Activated T-cell treated with anti-CD3 and anti-CD28 coated beads, Interleukin-2, amount 50 U/mL, for 48 hours (primary cell): Measurements from ENCODE around the gene BBX.

Experiments used
- DNase-seq, 2 experiments: peaks; one replicate each; pipeline ENCODE4 v3.0.0-alpha.2; 2020

Gene BBX

DNA sequence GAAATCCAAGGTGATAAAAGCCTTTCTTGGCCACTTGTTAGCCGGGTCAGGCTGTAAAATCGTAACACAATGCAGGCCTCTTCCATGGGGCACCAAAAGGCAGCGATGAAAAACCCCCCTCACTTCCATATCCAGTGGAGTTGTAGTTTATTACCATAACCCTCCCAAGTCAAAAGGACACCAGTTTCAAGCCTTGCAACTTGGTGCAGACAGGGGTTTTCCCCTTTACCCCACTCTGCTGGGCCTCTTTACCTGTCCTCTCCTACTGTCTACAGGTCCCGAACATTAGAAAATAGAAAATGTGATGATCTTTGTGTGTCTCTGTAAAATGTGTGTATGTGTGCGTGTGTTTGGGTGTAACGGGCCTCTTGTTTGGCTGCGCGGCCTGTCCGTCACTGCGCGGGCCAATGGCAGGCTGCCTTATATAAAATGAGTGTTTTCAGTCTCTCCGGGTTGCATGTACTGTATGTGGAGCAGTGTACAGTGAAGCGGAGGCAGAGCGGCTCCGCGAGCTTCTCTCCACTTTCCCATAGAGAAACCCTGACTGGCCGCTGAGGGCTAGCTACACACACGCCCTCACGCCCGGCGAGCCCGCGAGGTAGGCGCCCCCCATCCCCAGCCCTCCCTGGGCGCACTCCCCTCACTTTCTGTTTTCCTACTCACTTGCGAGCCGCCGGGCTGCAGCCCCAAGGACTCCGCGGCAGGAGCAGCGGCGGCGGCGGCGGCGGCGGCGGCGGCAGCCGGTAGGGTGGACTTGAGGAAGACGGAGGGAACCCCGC lies at the start of gene BBX:
BBX (plus strand) TSS at position 453 of the 779 bp plus-strand sequence. CDS start 187,499 bp downstream, outside the sequence.
- peak; percentile 98 to 99 for DNase-seq

DNA sequence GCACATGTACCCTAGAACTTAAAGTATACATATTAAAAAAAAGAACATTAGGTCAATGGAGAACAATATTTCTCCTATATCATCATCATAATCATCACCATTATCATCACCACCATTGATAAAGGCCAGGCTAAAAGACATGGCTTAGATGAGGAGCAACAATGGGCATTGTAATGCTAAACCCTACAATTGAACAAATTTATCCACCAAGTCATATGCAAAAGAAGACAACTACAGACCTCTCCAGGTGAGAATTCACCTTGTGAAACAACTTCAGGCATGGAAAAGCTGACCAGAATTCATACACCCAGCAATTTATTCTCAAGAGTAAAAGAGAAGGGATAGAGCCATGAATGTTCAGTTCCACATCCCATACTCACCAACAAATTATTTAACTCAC lies 46.3 kb upstream of the BBX start:
- DNase-seq, result no peak

DNA sequence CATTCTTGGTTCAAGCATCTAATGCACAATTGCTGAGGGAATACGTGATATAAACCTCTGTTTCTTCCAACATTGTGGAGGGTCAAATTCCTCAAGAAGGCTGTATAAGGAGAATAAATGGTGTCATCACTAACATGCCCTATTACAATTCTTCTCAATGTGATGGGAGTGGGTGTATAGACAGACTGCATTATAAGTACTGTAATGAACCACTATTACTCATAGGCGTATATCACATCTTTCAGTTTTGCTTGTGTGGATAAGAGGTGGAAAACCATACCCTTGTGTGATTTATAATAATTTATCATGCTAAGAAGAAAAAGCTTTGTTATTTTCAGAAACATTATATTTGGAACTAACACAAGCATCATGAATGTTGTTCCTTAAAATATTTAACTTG lies 35.3 kb upstream of the BBX start:
- no peak for DNase-seq

DNA sequence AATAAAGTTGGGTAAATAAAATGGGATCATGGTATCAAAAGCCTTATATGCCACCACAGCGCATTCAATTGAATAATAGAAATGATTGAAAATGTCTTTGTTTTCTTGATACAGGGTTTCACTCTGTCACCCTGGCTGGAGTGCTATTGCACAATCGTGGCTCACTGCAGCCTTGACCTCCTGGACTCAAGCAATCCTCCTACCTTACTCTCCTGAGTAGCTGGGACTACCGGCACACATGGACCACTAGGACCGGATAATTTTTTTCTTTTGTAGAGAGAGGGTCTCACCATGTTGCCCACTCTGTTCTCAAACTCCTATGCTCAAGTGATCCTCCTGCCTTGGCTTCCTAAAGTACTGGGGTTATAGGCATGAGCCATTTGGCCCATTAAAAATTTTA lies 33.8 kb upstream of the BBX start:
- no peak for DNase-seq

DNA sequence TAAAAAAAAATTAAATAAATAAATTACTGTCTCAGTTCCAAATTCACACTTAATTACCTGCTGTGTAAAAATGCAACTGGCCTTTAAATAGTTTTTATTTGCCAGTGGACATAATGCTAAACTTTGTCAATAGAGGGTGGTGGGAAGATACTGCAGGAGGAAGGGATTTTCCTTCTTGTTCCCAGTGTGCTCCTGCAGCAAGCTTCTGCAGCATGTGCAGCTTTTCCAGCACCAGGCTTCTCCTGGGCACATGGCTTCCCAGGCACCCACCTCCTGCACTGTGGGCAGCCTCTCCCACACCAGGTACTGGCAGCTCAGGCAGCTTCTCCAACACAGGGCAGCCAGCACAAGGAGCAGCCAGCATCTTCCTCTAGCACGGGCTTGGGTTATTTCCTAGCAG lies 29.6 kb upstream of the BBX start:
- no peak for DNase-seq

DNA sequence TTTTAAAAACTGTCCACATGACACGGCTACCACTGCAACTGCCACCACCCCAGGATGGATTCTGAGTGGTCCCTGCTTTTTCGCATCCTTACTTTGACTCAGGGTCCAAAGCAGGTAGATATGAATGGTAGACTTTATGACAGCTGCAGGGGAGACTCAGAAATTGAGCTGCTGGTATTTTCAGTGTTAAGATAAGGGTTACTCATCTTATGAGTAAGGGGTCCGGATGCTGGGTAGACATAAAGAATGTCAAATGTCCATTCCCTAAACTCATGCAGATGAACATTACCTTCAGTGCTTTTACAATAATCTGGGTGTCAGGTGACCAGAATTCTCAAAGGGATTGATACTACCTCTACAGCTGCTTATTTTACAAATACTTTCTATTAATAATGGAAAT lies 25.9 kb upstream of the BBX start:
- DNase-seq, result no peak

DNA sequence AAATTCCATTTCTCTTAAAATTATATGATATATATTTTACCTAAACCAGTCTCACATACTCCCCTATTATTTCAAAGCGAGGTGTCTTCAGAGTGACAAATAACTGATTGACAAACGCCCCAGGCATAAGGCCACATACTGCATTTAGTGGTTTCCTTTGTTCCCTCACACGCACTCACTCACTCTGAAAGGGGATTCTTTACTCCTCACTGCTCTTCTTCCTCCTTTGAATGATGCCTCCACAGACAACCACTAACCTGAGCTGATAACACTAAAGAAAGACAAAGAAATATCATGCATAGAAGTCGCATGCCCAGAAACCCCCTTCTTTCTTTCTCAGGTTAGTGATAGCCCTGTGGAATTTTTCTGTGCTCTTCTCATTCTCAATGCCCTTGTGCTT lies 24.1 kb upstream of the BBX start:
- DNase-seq, result no peak

DNA sequence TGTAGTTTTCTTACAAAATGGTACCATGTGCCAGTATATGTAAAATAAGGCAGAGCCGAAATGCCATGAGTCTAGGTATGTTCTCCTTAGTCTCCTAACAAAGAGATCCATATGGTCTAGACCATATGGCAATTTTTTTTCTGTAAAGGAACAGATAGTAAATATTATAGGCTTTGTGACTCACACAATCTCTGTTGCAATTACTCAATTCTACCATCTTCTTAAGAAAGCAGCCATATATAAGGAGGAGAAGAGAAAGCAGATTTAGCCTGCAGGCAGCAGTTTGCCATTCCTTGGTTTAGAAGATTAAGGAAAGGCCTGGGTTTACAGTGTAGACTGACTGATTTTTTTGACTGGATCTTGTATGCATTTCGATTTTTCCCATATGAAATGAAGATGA lies 16.3 kb upstream of the BBX start:
- no peak for DNase-seq

DNA sequence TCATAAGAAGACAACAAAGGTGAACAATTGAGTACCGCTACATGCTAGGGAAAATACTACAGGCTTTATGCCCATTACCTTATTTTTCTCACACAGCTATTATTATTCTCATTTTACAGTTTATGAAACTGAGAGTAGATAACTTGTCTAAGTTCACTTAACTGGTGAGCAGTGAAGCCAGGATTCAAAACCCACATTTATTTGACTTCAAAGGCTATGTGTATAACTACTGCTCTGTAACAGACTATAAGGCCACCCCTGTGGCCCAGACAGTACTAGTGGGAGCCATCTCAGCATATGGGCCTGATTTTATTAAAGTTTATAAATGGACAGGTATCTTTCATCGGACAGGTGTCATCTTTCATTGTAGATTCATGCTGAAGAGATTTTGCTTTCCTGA lies 14.4 kb upstream of the BBX start:
- DNase-seq, result no peak

DNA sequence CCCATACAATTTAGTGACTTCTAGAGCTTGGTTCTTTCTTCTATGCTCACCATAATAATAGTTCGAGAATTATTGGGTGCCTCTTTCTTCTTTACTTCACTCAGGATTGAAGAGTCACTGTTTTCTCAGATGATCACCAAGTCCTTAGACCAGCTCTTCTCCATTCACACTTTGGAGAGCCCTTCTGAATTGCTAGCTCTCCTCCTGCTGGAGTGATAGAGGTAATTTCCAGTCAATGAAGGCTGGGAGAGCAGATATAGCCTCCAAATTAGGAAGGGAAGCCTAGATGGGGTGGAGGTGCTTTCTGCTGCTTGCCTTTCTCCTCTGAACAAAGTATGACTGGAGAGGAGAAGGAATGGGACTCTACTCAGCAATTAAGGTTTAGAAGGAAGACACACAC lies 10.7 kb upstream of the BBX start:
- no peak for DNase-seq

DNA sequence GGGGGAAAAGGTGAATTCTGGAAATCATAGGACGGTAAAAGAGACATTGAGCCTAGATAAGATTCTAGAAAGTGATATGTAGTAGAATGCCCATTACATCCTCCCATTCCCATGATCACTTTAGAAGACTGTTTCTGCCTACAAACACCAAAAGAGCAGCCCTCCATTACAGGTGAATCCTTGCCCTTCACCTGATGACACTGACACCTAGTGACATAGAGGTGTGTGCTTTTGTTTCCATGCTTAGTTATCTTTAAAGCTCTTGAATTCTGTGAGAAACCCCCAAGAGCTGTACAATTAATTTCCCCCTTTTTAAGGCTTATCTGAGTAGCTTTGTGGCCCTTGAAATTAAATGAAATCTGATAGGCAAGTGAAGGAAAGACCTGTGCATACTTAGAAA lies 8.3 kb upstream of the BBX start:
- no peak for DNase-seq

DNA sequence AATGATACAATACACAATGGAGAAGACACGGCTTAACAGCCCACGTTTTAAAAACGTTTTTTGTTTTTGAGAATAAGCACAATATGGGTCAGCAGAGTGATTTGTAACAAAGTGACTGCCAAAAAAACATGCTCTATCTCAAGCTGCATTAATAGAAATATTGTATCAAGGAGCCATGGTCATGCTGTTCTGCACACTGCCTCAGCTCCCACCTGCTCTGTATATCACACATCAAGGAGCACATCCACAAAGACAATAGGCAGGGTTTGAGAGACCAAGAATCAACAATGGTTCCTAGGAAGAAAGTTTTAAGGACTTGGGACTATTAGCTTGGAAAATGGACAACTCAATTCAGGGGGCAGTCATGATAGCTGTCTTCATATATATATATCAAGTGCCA lies 6.3 kb upstream of the BBX start:
- DNase-seq, result no peak

DNA sequence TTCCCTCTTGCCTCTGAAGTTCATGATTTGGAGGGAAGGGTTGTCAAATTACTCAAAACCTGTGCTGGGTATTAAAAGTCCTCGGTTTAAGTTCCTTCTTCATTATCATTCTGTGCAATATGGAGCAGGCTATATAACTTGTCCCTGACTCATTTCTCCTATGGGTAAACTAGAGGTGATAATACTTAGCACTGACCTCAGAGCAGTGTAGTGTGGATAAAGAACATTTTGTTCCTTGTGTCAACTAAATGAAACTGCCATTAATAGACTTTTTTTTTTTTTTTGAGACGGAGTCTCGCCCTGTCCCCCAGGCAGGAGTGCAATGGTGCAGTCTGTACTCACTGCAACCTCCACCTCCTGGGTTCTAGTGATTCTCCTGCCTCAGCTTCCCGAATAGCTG lies 2.2 kb upstream of the BBX start:
- no peak for DNase-seq

DNA sequence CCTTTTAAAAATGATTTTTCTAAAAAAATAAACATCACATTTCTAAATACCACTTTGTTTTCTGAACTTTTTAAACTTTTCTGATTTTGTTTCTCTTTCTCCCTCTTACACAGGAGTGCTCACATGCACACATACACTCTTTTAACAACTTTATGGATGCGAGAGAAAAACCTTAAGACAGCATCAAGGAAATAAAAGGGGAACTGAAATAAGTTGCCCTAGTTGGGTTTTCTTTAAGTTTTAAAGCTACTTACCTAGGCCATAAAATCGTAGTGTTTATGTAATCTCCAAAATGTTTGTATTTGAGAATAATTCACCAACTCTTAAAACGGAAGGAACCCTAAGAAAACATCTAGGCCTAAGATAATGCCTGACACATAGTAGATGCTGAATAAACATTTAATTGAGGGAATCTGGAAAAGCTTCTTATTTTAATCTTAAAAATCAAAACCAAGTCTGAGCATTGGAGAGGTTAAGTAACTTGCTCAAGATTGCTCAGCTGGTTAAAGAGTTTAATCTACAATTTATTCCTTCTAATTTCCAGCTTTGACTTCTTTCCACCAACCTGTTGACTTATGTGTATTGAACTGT lies 1.2 kb upstream of the BBX start:
- no peak for DNase-seq

DNA sequence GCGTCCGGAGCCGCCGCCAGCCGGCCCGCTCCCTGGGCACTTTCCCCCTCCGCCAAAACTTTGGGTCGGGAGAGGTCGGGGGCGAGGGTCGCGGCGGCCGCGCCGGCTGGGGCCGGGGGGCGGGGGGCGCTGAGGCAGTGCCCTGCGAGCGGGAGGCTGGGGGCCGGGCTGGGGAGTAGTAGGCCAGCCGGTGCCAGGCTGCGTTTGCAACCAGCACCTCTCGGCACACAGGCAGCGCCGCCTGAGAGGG lies 452 bp downstream of the BBX start:
- no peak for DNase-seq

DNA sequence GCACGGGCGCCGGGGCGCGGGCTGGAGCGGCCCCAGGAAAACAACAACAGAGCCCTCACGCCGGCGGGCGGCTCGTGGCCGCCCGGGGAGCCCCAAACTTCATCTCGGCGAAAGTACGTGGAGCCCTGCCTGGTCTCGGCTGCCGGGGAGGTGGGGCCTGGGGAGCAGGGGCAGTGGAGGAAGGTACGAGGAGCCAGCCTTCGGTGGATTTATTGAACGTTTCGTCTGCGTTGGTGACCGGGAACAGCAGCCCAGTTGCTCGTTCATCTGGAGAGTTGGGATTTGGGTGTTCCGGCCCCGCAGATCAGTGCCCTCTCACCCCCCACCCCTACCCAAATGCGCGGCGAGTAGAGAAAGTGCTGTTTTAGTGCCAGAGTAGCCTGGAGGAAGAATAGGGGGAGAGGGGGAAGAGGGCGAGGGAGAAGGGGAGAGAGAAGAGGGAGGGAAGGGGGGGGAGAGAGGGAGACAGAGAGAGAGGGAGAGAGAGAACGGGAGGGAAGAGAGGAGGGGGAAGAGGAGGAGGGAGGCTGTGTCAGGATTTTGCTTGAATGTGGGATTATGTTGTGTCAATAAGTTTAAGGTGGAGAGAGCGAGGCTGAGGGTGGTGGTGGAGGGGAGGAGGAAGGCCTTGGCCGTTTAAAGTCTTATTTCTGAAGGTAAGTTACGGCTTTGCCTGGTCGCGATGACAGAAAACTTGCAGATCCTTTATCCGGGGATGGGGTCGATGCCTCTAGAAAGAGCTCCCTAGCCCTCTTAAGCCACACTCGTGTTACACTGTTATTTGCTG lies 970 bp downstream of the BBX start:
- peak; percentile 76 to 77 for DNase-seq

DNA sequence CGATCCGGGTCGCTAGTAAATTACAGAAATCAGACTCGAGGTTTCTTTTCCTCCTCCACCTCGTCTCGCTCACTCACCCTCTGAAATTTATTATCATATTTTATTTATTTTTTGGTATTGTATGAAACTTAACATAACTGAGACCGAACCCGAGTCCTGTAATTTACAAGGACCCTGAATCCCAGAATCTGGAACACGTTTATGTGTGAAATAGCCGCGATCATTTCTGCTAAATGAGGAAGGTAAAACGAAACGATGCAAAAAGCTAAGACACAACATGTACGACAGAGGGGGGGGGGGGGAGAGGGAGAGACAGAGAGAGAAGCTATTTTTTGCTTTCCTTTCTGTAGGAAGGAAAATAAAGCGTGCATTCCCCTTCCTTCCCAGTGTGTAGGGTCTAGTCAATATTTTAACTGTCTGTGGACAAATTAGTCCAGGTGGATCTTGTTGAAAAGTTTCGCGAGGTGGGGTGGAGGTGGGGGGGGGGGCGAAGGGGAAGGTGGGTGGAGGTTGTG lies 1.6 kb downstream of the BBX start:
- DNase-seq, result no peak

DNA sequence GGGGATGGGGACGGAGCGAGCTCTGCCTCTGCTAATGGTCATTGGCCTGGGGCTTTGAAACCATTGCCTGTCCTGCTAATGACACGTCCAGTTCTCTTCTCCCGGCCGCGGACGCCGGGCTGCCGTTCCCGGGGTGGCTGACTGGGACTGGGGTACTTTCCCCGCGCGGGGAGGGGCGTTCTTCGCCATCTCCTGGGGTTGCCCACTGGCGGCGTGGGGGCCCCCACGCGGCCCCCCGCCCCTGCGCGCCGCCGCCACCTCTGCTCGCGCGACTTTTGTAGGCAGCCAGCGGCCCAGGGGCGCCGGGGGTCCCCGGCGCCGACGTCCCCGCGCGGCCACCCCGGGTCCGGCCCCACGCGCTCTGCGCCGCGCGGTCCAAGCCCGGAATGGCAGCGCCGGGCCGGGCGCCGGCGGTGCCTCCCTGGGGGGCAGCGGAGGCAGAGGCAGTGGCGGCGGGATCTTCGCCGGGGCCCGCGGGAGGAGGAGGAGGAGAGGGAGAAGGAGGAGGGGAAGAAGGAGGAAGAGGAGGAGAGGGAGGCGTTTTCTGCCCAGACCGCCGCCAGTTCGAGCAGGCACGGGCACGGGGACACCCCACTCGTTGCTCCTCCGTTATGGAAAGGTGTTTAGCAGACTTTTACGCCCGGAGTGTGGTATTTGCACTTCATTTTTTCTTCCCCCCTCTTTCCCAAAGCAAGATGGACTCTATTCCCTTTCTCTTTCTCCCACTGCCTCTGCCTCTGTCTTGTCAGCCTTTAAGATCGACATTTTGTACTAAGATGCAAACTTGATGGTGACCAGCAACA lies 2.3 kb downstream of the BBX start:
- peak; percentile 62 to 63 for DNase-seq

DNA sequence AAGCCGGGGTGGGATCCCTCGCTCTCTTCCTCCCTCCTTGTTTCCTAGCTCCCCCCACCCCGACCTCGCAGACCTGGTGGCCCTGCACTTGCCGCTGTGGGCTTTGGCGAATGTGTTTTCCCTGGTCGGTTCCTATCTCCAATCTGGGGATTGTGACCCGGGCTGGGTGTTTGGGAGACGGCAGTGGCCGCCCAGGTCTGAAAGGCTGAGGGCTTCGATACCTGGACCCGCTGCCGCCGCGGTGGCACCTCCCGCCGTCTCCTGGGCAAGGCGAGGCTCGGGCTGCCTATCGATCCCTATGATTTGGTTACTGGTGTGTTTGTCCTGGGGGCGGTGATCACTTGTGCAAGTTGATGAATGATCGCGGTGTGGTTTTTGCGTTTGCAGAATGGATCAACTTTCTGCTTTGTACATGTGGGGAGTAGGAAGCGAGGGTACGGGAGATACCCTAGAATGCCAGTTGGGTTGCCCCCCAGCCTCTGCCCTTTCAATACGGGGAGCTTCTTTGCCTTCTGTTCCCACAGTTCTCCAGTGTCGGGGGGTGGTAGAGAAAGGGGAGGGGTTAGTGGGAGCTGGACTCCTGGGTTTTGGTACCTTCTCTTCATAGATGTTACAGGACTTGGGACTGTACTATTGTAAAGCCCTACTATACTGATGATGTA lies 3.0 kb downstream of the BBX start:
- DNase-seq, result peak in 1 of 2 experiments; percentile 46

DNA sequence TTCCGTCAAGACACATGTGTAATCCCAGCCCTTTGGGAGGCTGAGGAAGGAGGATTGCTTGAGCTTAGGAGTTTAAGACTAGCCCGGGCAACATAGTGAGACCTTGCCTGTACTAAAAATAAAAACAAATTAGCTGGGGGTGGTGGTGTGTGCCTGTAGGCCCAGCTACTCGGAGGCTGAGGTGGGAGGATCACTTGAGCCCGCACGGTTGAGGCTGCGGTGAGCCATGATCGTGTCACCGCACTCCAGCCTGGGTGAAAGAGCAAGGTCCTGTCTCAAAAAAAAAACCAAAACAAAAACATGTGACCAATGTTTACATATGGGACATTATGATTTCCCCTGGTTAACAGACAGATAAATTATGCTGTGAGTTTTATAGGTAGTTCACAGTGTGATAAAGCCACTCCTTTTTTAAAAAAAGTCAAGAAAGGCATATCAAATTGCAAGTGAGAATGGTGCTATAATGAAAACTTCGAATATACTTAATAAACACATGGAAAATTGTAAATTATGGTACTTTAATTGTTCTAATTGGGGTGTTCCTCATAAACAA lies 9.2 kb downstream of the BBX start:
- DNase-seq, result no peak

DNA sequence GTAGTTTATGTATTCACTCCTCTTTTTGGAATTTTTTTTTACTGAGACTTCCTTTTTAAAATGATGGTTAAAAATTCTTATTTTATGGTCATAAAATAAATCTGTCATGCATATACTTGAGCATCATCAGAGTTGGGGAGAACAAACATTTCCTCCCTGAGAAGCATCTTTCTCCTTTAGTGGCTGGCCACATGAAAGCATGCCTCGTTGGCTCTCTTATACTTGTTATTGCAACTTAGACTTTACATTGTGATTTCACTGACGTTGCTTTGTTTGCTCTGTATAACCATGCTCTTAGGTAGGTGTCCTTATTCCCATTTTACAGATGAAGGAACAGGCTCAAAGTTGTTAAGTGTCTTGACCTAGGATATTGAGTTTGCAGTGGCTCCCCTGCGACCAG lies 18.1 kb downstream of the BBX start:
- no peak for DNase-seq

DNA sequence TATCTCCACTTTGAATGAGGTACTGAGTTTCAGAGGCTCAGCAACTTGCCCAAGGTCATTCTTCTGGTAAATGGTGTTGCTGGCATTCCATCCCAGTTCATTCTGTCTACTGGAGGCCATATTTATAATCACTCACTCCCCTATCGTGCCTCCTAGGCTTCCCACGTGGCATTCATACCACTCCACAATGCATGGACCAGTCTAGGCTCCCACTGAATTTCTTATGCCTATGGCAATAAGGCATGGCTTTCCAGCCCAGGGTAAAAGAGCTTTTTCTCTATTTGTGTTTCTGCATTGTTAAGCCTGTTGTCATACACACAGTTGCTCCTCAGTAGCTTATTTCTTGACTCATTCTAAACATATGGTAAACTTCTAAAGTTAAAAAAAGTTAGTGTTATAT lies 19.9 kb downstream of the BBX start:
- no peak for DNase-seq
